ENCODE data around the gene CHRNE. TPM values are rescaled to one million over a fixed set of nuclear protein-coding genes. Genes with fewer than 3 reads are reported as not detected.
A peak's percentile ranks its signal among the peaks of the same experiment; 100 is the strongest.

The CHRNE gene
- polyA plus RNA-seq (2013, experiment 1 of 2) = 0.52 TPM
- polyA plus RNA-seq (2013, experiment 2 of 2) = 0.66 TPM

DNA sequence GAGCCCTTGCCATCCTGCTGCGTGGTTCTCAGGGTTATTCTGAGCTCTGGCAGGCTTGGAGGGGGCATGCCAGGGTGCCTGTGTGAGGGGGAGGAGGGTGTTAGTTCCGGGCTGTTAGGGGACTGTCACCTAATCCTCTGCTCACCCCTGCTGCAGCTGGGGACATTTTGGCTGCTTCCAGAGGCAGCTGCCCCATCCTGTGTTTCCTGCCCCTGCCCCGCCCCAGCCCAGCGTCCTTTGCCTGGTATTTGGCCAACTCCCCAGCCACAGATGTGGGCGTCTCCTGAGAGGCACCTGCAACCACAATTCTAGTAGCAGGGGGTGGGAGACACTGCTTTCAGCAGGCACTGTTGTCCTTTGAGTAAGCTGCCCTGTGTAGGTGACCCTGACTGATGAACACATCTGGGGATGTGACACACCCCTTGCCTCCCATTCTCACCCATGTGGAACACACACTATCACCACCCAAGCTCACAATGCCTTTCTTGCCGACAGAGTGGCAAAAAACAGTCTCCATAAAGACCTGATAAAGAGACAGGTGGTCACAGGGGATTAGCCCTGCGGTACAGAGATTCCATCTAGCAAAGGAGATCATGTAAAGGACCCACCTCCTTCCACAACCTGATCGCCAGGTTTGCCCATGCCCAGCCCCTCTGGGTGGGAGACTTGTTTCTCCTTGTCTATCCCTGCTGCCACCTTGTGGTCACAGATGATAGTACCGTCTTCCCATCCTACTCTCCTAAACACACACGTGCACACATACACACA, at the start of gene CHRNE:
TSS of gene CHRNE (minus strand) at position 48 of the 768 bp plus-strand sequence. CDS start at position 13, 35 bp downstream.
- no peak within 1 kb of the TSS for H3K4me3 ChIP-seq (ENCODE audit: extremely low read depth, insufficient read depth, low read length, poor library complexity, severe bottlenecking)
- peaks cover 4% of the 10 kb centered on the region for H3K9me3 ChIP-seq (ENCODE audit: control insufficient read depth, low read length)
- 32 to 51% methylated on average over 6 to 9 of the region's 10 CpGs for WGBS, 2 experiments (ENCODE audit: insufficient coverage in 2 of 2)
- H3K27ac ChIP-seq (ENCODE audit: low read depth, low read length, severe bottlenecking) = no peak within 1 kb of the TSS
- peaks cover 3% of the 10 kb centered on the region for H3K4me1 ChIP-seq (ENCODE audit: control insufficient read depth, insufficient read depth, low read length, poor library complexity, severe bottlenecking)
- peaks cover 23% of the 10 kb centered on the region for H3K36me3 ChIP-seq (ENCODE audit: control insufficient read depth, insufficient read depth, low read length)

DNA sequence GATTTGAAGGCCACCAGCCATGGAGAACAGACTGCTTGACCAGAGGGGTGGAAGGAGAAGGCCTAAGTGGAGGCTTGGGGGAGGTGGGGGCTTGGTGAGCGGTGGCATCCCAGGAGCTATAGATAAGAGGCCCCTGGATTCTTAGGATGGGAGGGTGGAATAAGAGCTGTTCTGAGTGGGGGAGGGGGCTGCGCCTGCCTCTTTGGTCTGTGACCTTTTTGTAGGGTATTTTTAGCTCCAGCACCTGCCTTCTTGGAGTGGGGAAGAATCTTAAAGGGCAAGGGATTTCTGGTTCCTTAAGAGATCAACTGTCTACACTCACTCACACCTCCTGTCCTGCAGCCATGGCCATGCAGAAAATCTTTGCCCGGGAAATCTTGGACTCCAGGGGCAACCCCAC, 48.6 kb upstream of the CHRNE start:
- peak overlapping the region; percentile 54 for H3K27ac ChIP-seq (ENCODE audit: low read depth, low read length, severe bottlenecking)
- peak overlapping the region; percentile 98 for H3K4me3 ChIP-seq (ENCODE audit: extremely low read depth, insufficient read depth, low read length, poor library complexity, severe bottlenecking)
- WGBS, 2 experiments (ENCODE audit: insufficient coverage in 2 of 2) = 42 to 54% methylated on average over 2 of the region's 3 CpGs
- peaks cover 21% of the 10 kb centered on the region for H3K36me3 ChIP-seq (ENCODE audit: control insufficient read depth, insufficient read depth, low read length)
- peaks cover 35% of the 10 kb centered on the region for H3K4me1 ChIP-seq (ENCODE audit: control insufficient read depth, insufficient read depth, low read length, poor library complexity, severe bottlenecking)
- no peaks in the 10 kb centered on the region for H3K9me3 ChIP-seq (ENCODE audit: control insufficient read depth, low read length)

DNA sequence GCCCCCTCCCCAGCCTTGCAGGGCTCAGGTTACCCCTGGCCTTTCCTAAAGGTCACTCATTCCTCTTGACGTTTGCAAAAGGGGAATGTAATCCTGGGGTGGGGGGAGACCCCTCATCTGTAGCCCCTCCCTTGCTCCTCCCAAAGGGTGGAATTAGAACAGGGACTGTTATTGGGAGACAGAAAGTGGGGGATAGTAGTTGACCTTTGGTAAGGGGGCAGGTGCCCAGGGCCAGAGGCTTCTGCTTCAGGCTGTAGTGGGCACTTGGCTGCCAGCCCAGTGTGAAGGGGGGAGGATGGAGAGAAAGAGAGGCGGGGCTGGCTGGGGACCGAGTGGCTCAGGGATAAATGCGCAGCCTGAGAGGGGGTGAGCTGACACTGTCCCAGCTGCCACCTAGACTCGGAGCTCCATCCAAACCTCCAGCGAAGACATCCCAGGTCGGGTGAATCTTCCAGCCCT, 47.9 kb upstream of the CHRNE start, which contains the start of gene ENO3:
TSS of gene ENO3 (plus strand) at position 374 of the 459 bp plus-strand sequence. CDS start 711 bp downstream, outside the sequence.
- Histone ChIP-seq H3K27ac (ENCODE audit: low read depth, low read length, severe bottlenecking) (peak within 1 kb of the TSS; percentile 97), H3K4me1 (ENCODE audit: control insufficient read depth, insufficient read depth, low read length, poor library complexity, severe bottlenecking) (peaks cover 32% of the 10 kb centered on the region)
- WGBS, 2 experiments (ENCODE audit: insufficient coverage in 2 of 2) = 23% methylated on average over 5 of the region's 7 CpGs; no CpG with 5 or more reads in 1 of the 2 experiments

DNA sequence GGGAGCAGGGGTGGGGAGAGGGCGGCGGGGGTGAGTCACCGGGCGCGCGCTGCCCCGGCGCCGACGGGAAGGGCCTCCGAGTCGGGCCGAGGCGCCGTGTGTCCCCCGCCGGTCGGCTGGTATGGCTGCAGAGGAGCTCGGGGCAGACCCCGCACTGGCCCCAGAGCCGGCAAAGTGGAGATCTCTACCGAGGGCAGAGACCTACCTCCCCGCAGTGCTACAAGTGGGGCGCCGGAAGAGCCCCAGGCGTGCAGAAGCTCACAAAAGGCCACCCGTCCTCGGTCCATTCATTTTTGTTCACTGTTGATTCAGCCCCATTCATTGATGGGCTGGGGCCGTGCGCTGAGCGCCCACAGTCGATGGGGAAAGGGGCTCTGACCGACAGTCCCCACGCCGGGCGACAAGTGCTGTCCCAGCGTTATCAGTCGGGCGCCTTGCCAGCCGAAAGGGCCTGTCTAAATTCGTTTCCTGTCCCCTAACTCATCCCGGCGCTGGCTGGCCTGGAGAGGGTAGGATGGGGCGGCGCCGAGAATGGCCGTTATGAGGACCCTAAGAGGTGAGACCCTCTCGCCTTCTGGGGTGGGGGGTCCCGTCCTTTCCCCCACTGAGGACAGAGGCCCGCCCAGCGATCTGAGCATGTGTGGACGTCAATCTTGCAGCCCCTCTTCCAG, 47.3 kb upstream of the CHRNE start:
- peak overlapping the region; percentile 98 for H3K4me3 ChIP-seq (ENCODE audit: extremely low read depth, insufficient read depth, low read length, poor library complexity, severe bottlenecking)
- WGBS, 2 experiments (ENCODE audit: insufficient coverage in 2 of 2) = 1% methylated on average over 29 to 39 of the region's 52 CpGs
- peaks cover 27% of the 10 kb centered on the region for H3K36me3 ChIP-seq (ENCODE audit: control insufficient read depth, insufficient read depth, low read length)
- peaks cover 37% of the 10 kb centered on the region for H3K4me1 ChIP-seq (ENCODE audit: control insufficient read depth, insufficient read depth, low read length, poor library complexity, severe bottlenecking)
- H3K27ac ChIP-seq (ENCODE audit: low read depth, low read length, severe bottlenecking) = peak overlapping the region; percentile 97
- no peaks in the 10 kb centered on the region for H3K9me3 ChIP-seq (ENCODE audit: control insufficient read depth, low read length)

More for the DNA sequence above, 47.9 kb upstream of the CHRNE start, which contains the start of gene ENO3:
- Histone ChIP-seq H3K4me3 (ENCODE audit: extremely low read depth, insufficient read depth, low read length, poor library complexity, severe bottlenecking) (peak within 1 kb of the TSS; percentile 98), H3K36me3 (ENCODE audit: control insufficient read depth, insufficient read depth, low read length) (peaks cover 27% of the 10 kb centered on the region), H3K9me3 (ENCODE audit: control insufficient read depth, low read length) (no peaks in the 10 kb centered on the region)

DNA sequence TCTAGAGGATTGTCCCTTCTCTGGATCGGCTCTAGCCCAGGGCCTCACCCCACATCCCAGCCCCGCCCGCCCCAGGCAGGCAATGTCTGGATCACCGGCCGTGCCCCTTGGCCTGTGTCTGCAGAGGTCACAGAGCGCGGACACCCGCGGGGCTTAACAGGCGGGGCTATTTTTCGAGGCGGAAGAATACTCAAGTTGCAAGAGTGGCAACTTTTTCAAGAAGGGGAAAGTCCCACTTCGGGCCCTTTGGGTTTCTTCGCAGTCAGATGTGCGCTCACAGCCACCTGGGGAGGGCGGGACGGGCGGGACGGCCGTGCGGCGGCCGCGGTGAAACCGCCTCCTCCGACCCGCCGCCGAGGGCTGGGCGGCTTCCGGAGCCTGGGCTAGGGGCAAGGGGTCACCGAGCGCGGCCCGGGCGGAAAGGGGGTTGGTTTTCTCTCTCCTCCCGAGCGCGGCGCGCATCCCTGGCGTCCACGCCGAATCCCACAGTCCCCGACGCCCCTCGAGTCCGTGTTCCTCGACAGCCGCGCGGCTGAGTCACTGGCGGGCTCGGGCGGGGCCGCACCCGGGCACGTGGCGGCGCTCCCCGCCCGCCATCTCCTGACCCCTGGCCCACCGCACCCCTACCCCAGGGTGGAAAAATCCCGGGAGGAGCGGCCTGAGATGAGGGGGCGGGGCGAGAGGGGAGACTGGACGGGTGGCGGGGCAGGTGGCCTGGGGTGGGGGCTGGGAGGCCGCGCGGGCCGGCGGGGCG, 46.6 kb upstream of the CHRNE start:
- Histone ChIP-seq H3K9me3 (ENCODE audit: control insufficient read depth, low read length) (no peaks in the 10 kb centered on the region), H3K36me3 (ENCODE audit: control insufficient read depth, insufficient read depth, low read length) (peaks cover 34% of the 10 kb centered on the region), H3K4me1 (ENCODE audit: control insufficient read depth, insufficient read depth, low read length, poor library complexity, severe bottlenecking) (peaks cover 44% of the 10 kb centered on the region), H3K4me3 (ENCODE audit: extremely low read depth, insufficient read depth, low read length, poor library complexity, severe bottlenecking) (peak overlapping the region; percentile 98), H3K27ac (ENCODE audit: low read depth, low read length, severe bottlenecking) (peak overlapping the region; percentile 97)
- WGBS, 2 experiments (ENCODE audit: insufficient coverage in 2 of 2) = 0 to 1% methylated on average over 36 to 57 of the region's 75 CpGs

DNA sequence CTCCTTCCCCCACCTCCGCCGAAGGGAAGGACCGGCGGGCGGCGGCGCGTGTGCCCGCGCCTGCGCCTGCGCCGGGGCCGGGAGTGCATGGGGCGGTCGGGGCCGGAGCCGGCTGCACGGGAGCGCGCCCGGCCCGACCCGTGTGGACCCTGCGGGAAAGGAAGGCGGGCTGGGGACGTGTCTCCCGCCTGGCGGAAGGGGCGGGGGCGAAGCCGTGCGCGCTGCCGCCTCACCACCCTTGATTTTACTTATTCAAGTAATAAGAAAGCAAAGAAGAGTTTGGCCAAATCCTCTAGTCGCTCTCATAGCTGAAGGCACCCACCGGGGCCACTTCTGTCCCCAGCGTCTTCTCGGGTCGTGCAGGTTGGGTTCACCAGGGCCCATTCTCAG, 46.0 kb upstream of the CHRNE start:
- Histone ChIP-seq H3K4me3 (ENCODE audit: extremely low read depth, insufficient read depth, low read length, poor library complexity, severe bottlenecking) (peak overlapping the region; percentile 98), H3K36me3 (ENCODE audit: control insufficient read depth, insufficient read depth, low read length) (peaks cover 39% of the 10 kb centered on the region), H3K4me1 (ENCODE audit: control insufficient read depth, insufficient read depth, low read length, poor library complexity, severe bottlenecking) (peaks cover 49% of the 10 kb centered on the region), H3K27ac (ENCODE audit: low read depth, low read length, severe bottlenecking) (peak overlapping the region; percentile 97), H3K9me3 (ENCODE audit: control insufficient read depth, low read length) (no peaks in the 10 kb centered on the region)
- WGBS, 2 experiments (ENCODE audit: insufficient coverage in 2 of 2) = 0% methylated on average over 19 to 21 of the region's 40 CpGs

DNA sequence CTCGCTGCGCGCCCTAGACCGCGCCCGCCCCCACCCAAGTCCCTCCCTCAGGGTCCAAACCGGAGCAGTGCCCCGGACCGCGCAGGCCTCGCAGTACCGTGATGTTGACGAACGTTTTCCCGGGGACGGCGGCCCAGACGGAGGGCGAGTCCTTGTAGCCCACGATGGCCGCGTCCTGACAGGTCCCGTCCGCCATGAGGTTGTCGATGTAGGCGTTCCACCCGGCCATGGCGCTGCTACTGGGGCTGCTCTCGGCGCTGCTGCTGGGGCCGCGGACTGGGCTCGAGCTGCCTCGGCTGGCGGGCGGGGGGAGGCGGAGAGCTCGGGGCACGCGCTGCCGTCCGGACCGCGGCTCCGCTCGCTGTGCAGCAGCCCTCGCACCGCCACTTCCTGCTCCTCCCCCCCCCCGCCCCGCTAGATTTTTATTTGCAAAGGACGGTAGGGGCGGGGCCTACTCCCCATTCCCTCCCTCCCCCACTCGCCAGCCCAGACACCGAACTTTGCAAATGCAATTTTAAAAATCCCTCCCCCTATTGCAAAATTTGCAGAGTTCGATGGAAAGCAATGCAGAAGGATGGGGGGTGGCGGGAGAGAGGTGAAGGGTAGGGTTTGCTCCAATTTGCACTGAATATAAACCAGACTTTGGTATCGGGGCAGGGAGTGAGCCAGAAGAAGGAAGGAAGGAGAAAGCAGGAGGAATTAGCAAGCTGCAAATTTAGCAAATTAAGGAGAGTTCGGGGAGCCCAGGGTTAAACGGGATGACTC, 45.5 kb upstream of the CHRNE start, which contains the start of gene PFN1:
TSS of gene PFN1 (minus strand) at position 365 of the 765 bp plus-strand sequence. CDS start at position 229, 136 bp downstream.
- WGBS, 2 experiments (ENCODE audit: insufficient coverage in 2 of 2) = 0 to 1% methylated on average over 39 to 42 of the region's 59 CpGs
- Histone ChIP-seq H3K9me3 (ENCODE audit: control insufficient read depth, low read length) (no peaks in the 10 kb centered on the region), H3K4me3 (ENCODE audit: extremely low read depth, insufficient read depth, low read length, poor library complexity, severe bottlenecking) (peak within 1 kb of the TSS; percentile 98)

DNA sequence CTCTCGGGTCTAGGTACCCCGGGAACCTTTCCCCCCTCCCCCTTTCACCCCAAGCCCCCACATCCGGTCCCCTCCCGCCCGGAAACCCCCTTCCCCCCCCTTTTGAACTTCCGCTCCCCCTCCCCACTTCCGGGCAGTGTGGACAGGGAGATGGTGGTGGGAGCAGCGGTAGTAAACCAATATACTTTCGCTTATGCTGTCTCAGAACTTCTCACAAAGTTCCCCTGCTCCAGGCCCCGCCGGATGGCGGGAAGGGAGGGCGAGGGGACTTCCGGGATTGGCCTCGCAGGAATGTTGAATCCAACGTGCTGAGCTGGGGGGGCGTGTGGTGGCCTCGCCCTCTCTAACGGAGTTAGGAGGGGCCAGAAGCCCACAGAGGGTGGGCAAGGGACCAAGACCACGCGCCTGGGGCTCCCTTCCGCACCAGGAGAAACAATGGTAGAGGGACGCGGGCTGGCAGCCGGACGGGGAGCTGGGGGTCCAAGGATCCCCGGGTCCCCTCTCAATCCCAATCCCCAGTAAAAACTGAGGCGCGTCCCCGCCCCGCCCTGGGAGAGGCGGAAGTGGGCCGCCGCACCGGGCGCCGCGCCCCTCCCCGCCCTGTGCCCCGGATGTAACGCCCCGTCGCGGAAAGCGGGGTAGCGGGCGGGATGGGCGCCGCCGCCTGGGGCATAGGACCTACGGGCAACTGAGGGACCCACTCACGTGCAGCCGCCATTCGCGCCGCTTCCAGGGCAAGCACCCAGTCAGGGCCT, 44.7 kb upstream of the CHRNE start:
- 0% methylated on average over 33 to 39 of the region's 56 CpGs for WGBS, 2 experiments (ENCODE audit: insufficient coverage in 2 of 2)
- Histone ChIP-seq H3K4me1 (ENCODE audit: control insufficient read depth, insufficient read depth, low read length, poor library complexity, severe bottlenecking) (peaks cover 46% of the 10 kb centered on the region), H3K27ac (ENCODE audit: low read depth, low read length, severe bottlenecking) (peak overlapping the region; percentile 97), H3K4me3 (ENCODE audit: extremely low read depth, insufficient read depth, low read length, poor library complexity, severe bottlenecking) (peak overlapping the region; percentile 98), H3K9me3 (ENCODE audit: control insufficient read depth, low read length) (no peaks in the 10 kb centered on the region), H3K36me3 (ENCODE audit: control insufficient read depth, insufficient read depth, low read length) (peaks cover 53% of the 10 kb centered on the region)

More for the DNA sequence above, 45.5 kb upstream of the CHRNE start, which contains the start of gene PFN1:
- Histone ChIP-seq H3K4me1 (ENCODE audit: control insufficient read depth, insufficient read depth, low read length, poor library complexity, severe bottlenecking) (peaks cover 46% of the 10 kb centered on the region), H3K36me3 (ENCODE audit: control insufficient read depth, insufficient read depth, low read length) (peaks cover 45% of the 10 kb centered on the region), H3K27ac (ENCODE audit: low read depth, low read length, severe bottlenecking) (peak within 1 kb of the TSS; percentile 97)

DNA sequence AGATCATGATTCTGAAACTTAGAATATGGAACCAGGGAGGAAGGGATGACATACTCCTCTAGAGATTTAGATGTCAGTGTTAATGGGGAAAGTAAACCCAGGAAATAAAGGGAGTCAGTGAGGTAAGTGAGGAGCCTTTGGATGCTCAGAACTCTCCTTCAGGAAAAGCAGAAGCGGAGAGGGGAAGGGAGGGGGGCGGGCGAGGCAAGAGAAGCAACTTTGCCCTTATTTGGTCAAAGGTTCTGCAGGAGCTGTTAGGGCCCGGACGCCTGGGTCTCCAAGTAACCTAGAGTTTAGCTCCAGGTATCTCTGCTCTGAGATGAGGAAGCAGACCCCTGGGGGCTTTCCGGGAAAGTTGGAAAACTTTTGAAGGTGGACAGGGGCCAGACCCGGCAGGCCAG, 44.1 kb upstream of the CHRNE start:
- H3K4me1 ChIP-seq (ENCODE audit: control insufficient read depth, insufficient read depth, low read length, poor library complexity, severe bottlenecking) = peaks cover 50% of the 10 kb centered on the region
- WGBS, 2 experiments (ENCODE audit: insufficient coverage in 2 of 2) = 0 to 5% methylated on average over 2 to 5 of the region's 7 CpGs
- H3K36me3 ChIP-seq (ENCODE audit: control insufficient read depth, insufficient read depth, low read length) = peaks cover 59% of the 10 kb centered on the region
- no peaks in the 10 kb centered on the region for H3K9me3 ChIP-seq (ENCODE audit: control insufficient read depth, low read length)
- peak overlapping the region; percentile 57 for H3K27ac ChIP-seq (ENCODE audit: low read depth, low read length, severe bottlenecking)
- peak overlapping the region; percentile 98 for H3K4me3 ChIP-seq (ENCODE audit: extremely low read depth, insufficient read depth, low read length, poor library complexity, severe bottlenecking)
